BLaER1 treated with 17β-estradiol and CSF1 and Interleukin-3, amounts not matched to agents 10 nM and 100 nM (cell line): ENCODE results near the gene PAK3.

Experiments used
- H3K27ac ChIP-seq, 11 experiments: shearing (Covaris generic); formaldehyde crosslinking; 2 replicates each; pipeline ENCODE4 v1.8.1; 2022
- H3K27me3 ChIP-seq, 11 experiments: shearing (Covaris generic); formaldehyde crosslinking; 2 replicates each; pipeline ENCODE4 v1.8.1; 2022
- H3K36me3 ChIP-seq, 11 experiments: shearing (Covaris generic); formaldehyde crosslinking; 2 replicates each; pipeline ENCODE4 v1.8.1; 2022
- H3K4me1 ChIP-seq, 10 experiments: shearing (Covaris generic); formaldehyde crosslinking; 2 replicates each; pipeline ENCODE4 v1.8.1; 2022
- H3K4me2 ChIP-seq, 11 experiments: shearing (Covaris generic); formaldehyde crosslinking; 2 replicates each; pipeline ENCODE4 v1.8.1; 2022
- H3K4me3 ChIP-seq, 10 experiments: shearing (Covaris generic); formaldehyde crosslinking; 2 replicates each; pipeline ENCODE4 v1.8.1; 2022
- H3K9ac ChIP-seq, 11 experiments: shearing (Covaris generic); formaldehyde crosslinking; 2 replicates each; pipeline ENCODE4 v1.8.1; 2022
- H3K9me3 ChIP-seq, 11 experiments: shearing (Covaris generic); formaldehyde crosslinking; replicated peaks in 1 of 11; 2 replicates each; pipeline ENCODE4 v1.8.1; 2022
- H4K20me1 ChIP-seq, 11 experiments: shearing (Covaris generic); formaldehyde crosslinking; 2 replicates each; pipeline ENCODE4 v1.8.1; 2022
- Cebpa-rat ChIP-seq, 11 experiments: shearing (Covaris generic); IDR thresholded peaks; 2 replicates each; pipeline ENCODE4 v1.8.1; 2022

PAK3 gene

DNA sequence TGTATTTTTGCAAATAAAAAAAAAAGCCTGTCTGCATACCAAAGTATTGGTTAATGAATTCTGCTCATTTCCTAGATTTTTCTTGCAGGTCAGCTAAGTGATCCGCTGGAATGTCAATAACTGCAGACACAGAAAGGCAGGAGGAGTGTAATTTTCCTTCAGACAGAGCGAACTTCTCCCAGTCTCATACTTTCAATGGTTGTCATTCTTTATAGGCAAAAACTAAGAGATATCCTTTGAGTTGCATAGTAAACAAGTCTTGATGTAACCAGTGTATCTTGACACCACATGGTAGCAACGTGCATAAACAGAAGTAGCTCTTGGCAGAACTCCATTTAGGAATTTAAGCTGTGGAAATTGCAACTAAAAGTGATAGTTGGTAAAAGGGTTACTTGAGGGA, 166.1 kb downstream of the PAK3 start:
- H3K27ac ChIP-seq = no peak overlapping the region
- 0 out of 22 replicates have a peak, but pooled peaks cover 0 to 9% (median 0%) of the 10 kb centered on the region in 11 experiments for H3K9me3 ChIP-seq
- H3K4me1 ChIP-seq = no peaks in the 10 kb centered on the region
- TF ChIP-seq Cebpa-rat (IDR thresholded peaks at IDR 0.05) = no peak
- H3K9ac ChIP-seq = no peak overlapping the region
- H3K27me3 ChIP-seq = peaks cover 93 to 100% (median 100%) of the 10 kb centered on the region in 11 experiments
- no peak overlapping the region for H3K4me3 ChIP-seq
- no peak overlapping the region for H3K4me2 ChIP-seq
- H4K20me1 ChIP-seq = peaks cover 0 to 4% (median 0%) of the 10 kb centered on the region in 11 experiments; a peak in 3 of 22 replicates
- no peaks in the 10 kb centered on the region for H3K36me3 ChIP-seq

DNA sequence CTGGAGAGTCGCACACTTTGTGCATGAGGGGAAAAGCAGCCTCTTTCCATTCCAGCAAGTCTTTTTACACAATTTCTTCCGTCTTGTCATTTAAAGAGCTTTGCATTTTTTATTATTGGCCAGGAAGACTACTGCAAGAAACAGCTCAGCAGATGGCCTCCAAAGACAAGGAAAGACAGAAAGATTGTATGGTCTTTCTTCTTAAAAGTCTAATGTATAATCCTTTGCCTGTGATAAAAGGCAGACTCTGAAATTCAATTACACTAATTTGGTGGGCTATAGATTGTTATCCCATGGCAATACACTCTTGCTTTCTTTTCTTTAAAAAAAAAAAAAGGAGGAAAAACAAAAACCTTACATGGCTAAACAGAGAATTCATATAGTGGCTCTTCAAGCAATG, 168.4 kb downstream of the PAK3 start:
- H3K36me3 ChIP-seq = no peaks in the 10 kb centered on the region
- H3K9me3 ChIP-seq = 0 out of 22 replicates have a peak, but pooled peaks cover 0 to 9% (median 0%) of the 10 kb centered on the region in 11 experiments
- H3K9ac ChIP-seq = no peak overlapping the region
- H3K4me1 ChIP-seq = no peaks in the 10 kb centered on the region
- H4K20me1 ChIP-seq = peaks cover 0 to 8% (median 0%) of the 10 kb centered on the region in 11 experiments; a peak in 4 of 22 replicates
- no peak for TF ChIP-seq Cebpa-rat (IDR thresholded peaks at IDR 0.05)
- H3K27me3 ChIP-seq = peaks cover 99 to 100% (median 100%) of the 10 kb centered on the region in 11 experiments
- H3K4me2 ChIP-seq = no peak overlapping the region
- no peak overlapping the region for H3K27ac ChIP-seq
- no peak overlapping the region for H3K4me3 ChIP-seq

DNA sequence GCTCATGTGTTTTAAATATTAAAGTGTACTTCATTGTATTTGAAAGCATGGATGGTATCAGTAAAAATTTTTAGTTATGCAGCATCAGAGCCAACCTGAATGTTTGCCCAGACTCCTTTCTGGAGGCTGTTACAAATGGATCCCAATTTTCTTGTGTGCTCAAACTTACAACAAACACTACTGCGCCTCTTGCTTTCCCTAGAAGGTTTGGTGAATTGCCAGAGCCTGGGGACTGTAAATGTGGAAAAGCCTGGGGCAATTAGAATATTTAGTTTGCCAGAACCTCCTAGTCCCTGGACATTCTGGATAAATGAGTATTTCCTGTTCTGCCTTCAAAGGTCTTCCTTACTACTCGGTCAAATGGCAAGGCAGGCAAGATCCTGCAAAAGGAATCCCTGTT, 169.5 kb downstream of the PAK3 start:
- no peaks in the 10 kb centered on the region for H3K4me1 ChIP-seq
- H3K27ac ChIP-seq = no peak overlapping the region
- H3K9me3 ChIP-seq = 0 out of 22 replicates have a peak, but pooled peaks cover 0 to 9% (median 0%) of the 10 kb centered on the region in 11 experiments
- no peak overlapping the region for H3K9ac ChIP-seq
- no peak for TF ChIP-seq Cebpa-rat (IDR thresholded peaks at IDR 0.05)
- no peaks in the 10 kb centered on the region for H3K36me3 ChIP-seq
- H3K4me3 ChIP-seq = no peak overlapping the region
- no peak overlapping the region for H3K4me2 ChIP-seq
- peaks cover 99 to 100% (median 100%) of the 10 kb centered on the region in 11 experiments for H3K27me3 ChIP-seq
- H4K20me1 ChIP-seq = peaks cover 0 to 8% (median 0%) of the 10 kb centered on the region in 11 experiments; a peak in 4 of 22 replicates

DNA sequence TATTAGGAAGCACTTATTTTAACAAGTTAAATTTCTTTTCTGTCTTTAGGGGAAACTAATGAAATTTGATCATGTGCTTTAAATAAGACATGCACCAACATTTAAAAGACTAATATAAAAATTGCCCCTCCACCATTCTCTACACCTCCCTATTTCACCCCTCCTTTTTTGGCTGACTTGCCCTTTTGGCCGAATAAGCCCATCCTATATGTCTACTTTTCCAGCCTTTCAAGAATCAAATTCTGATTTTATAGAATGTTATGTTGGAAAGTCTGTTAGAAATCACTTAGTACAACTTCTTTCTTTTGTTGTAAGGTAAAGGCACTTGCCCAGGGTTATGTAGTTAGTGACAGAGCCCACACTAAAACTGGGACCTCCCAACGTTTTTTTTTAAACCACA, 172.5 kb downstream of the PAK3 start:
- no peaks in the 10 kb centered on the region for H3K9me3 ChIP-seq
- H3K4me1 ChIP-seq = no peaks in the 10 kb centered on the region
- H3K9ac ChIP-seq = no peak overlapping the region
- no peak overlapping the region for H3K4me2 ChIP-seq
- peaks cover 0 to 8% (median 0%) of the 10 kb centered on the region in 11 experiments; a peak in 4 of 22 replicates for H4K20me1 ChIP-seq
- H3K27me3 ChIP-seq = peaks cover 100% of the 10 kb centered on the region in 11 experiments
- no peak overlapping the region for H3K27ac ChIP-seq
- H3K36me3 ChIP-seq = no peaks in the 10 kb centered on the region
- no peak overlapping the region for H3K4me3 ChIP-seq
- no peak for TF ChIP-seq Cebpa-rat (IDR thresholded peaks at IDR 0.05)

DNA sequence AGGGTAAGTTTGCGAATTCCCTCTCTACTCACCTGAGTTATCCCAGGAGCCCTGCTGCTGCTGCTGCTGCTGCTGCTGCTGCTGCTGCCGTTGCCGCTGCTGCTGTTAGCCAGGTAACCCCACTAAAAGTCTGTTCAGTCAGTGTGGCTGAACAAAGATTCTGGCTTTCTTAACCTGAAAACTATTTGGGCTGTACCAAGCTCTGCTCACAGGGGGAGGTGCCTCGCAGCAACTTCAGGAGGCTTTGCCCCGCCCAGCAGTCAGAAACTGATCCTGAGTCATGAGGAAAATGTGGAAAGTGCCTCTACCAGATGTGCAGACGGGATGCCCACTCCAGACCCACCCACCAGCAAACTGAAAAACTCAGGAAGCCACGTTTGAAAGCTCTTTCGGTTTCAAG, 174.3 kb downstream of the PAK3 start, which contains the start of gene CAPN6:
TSS of gene CAPN6 (minus strand) at position 145 of the 400 bp plus-strand sequence. CDS start 6,547 bp downstream, outside the sequence.
- Histone ChIP-seq H3K9me3 (no peaks in the 10 kb centered on the region; a peak in 1 of 22 replicates), H3K9ac (no peak within 1 kb of the TSS), H3K4me3 (no peak within 1 kb of the TSS), H4K20me1 (peaks cover 0 to 8% (median 0%) of the 10 kb centered on the region in 11 experiments; a peak in 4 of 22 replicates), H3K4me2 (no peak within 1 kb of the TSS), H3K4me1 (no peaks in the 10 kb centered on the region), H3K27me3 (peaks cover 100% of the 10 kb centered on the region in 11 experiments), H3K36me3 (no peaks in the 10 kb centered on the region), H3K27ac (no peak within 1 kb of the TSS)
- no peak for TF ChIP-seq Cebpa-rat (IDR thresholded peaks at IDR 0.05)
